GM19035 (cell line): ENCODE data around the gene YBEY.
"Not testable (repeated sequence)": the region's sequence is repeated elsewhere in the genome, so short reads cannot be mapped to it uniquely, and the experiment has no call there.

Experiments
- ATAC-seq: cut with Tn5 transposase; IDR thresholded peaks from one replicate; pipeline ENCODE4 v1.9.1; 2021; ENCODE audit not compliant: unreplicated experiment

YBEY gene

DNA sequence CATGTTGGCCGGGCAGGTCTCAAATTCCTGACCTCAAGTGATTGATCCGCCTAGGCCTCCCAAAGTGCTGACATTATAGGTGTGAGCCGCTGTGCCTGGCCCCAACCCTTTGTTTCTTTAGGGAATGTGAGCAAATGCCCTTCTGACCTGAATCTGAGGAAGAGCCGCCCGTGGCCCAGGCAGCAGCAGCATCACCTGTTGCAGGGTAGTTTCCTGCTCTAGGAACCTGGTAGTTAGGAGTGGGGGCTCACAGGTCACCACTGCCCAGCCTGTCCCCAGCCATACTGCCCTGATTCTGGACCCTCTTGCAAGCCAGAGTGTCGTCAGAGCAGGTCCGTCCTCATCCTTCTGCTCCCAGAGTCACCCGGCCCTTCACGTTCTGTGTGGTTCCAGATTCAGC lies 13.0 kb downstream of the YBEY start:
- ATAC-seq: no peak

DNA sequence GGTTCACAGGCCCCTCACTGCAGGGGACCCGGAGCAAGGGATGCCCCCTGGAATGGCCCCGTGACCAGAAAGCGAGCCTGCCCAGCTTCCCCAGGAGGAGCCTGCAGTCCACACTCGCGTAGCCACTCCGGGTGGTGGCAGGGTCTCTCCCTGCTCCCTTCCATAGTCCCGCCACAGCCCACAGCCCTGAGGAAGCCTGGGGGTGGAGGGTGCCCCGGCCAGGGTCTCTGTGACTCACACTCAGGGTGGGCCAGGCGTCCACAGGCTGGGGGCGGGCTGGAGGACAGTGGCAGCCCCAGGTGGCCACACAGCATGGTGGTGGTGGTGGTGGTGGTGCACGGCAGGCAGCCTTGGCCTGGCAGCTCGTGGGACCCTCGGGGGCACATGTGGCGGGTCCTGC lies 15.6 kb downstream of the YBEY start:
- no peak for ATAC-seq

DNA sequence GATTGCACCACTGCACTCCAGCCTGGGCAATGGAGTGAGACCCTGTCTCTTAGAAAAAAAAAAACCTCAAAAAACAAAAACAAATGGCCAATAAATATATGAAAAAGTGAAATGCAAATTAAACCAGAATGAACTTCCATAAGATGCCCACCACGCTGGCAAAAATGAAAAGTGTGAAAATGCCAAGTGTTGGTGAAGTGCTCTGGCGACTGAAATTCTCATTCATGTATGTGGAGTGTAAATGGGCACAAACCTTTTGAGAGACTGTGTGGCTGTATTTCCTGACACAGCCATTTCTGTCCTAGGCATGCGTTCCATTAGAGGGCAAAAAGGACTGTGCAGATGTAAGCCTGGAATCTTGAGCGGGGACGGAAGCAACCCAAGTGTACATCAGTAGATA lies 18.3 kb downstream of the YBEY start:
- no peak for ATAC-seq

DNA sequence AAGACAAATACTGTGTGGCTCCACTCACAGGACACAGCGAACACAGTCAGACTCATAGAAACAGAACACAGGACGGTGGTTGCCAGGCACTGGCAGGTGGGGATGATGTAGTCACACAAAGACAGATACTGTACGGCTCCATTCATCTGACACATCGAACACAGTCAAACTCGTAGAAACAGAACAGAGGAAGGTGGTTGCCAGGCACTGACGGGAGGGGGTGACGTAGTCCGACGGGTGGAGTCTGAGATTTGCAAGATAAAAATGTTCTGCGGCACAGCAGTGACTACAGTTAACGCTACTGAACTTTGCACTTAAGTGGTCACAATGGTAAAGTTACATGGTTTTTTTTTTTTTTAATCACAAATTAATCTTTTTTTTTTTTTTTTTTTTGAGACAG lies 18.8 kb downstream of the YBEY start:
- no peak for ATAC-seq

DNA sequence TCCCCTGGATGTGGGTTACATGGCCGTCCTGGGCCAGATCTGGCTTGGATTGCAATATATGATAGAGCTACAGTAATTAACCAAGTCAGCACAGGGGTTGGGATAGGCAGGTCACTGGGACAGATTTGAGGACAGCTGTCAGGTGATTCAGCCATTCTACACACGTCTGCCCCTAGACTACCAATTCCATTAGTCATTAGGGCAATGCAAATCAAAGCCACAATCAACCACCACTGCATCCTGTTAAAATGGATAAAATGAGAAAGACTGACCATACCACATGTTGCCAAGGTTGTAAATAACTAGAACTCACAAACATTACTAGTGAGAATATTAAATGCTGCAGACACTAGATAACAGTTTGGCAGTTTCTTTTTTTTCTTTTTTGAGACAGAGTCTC lies 21.5 kb downstream of the YBEY start:
- no peak for ATAC-seq

DNA sequence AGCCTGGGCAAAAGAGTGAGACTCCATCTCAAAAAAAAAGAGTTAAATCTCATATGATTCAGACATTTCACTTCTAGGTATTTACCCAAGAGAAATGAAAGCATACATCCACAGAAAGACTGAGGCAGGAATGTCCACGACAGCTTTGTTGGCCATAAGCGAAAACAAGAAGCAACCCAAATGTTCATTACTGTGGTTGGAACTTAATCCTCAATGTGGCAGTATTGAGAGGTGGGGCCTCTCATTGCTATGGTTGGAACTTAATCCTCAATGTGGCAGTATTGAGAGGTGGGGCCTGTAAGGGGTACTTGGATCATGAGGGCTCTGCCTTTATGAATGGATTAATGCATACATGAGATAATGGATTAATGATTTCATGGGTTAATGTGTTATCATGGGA lies 22.3 kb downstream of the YBEY start:
- ATAC-seq: no peak

DNA sequence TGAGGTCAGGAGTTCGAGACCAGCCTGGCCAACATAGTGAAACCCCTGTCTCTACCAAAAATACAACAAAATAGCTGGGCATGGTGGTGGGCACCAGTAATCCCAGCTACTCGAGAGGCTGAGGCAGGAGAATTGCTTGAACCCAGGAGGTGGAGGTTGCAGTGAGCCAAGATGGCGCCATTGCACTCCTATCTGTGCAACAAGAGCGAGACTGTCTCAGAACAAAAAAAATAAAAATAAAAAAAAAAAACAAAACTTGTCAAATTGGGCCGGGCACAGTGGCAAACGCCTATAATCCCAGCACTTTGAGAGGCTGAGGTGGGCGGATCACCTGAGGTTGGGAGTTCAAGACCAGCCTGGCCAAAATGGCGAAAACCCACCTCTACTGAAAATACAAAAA lies 24.1 kb downstream of the YBEY start:
- ATAC-seq: not testable (repeated sequence)

DNA sequence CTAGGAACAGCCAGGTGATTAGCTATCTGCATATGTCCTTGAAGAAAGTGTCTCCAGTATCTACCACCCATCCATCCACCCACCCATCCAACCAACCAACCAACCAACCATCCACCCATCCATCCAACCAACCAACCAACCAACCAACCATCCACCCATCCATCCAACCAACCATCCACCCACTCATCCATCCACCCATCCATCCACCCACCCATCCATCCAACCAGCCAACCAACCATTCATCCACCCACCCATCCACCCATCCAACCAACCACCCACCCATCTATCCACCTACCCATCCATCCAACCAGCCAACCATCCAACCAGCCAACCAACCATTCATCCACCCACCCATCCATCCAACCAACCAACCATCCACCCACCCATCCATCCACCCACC lies 25.4 kb downstream of the YBEY start:
- ATAC-seq: no peak

DNA sequence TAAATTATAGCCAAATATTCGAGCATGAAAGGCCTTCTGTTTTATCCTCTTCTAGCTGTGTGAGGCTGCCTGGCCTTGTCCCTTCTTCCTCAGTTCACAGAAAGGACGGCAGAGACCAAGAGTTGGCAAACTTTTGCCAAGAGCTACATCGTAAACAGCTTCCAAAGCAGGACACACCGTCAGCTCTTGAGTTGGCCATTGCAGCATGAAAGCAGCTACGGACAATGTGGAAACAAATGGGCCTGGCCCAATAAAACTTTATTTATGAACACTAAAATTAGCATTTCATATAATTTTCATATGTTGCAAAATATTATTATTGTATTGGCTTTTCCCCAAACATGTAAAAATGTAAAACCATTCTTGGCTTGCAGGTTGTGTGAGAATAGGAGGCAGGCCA lies 26.8 kb downstream of the YBEY start:
- ATAC-seq: no peak

DNA sequence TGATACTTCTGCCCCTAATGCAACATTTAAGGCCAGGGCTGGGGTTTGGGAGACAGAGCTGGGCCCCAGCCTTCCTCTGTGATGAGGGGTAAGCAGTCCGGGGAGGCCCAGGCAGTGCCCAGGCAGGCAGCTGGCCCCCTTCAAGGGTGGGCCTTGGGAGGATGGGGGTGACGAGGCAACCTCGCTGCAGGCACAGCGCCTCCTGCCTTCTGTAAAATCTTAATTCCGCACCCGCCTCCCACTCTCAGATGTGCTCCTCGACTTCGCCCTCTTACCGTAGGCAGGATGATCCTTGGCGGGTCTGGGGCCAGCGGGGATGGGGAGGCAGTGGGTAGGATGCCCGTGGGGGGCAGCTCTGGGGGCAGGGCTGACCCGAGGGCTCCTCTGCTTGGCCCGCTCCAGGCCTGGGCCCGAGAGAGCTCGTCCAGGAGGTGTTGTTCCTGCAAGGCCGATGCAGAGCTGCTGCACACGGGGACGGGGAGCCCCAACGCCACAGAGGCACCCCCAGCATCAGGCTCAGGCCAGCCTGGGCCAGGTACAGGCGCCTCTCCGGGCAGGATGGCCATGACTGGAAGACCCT lies 28.4 kb downstream of the YBEY start:
- ATAC-seq: no peak

DNA sequence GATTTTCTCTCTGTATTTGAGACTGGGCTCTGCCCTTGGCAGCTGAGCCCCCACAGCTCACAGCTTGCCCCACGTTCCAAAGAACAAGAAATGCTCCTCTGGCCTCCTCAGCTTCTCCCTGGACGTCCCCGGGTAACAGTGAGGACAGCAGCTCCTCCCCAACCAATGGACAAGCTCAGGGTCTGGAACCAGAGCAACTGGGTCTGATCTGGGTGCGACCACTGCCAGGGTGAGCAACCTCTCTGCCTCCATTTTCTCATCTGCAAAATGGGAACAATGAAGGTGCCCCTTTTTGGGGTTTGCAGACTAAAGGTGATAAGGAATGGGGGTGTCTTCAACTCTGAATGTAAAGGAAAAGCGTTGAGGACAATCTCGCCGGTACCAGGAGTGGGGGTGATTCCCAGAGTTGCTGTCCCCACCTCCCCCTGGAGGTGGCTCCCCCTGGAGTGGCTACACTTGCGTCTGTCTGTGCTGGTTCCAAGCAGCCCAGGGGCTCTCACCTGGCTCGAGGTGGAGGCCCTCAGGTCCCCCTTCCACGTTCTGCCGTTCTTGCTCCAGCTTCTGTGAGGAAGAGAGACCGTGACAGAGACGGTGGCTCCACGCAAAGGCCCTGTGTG lies 30.7 kb downstream of the YBEY start:
- ATAC-seq: no peak

DNA sequence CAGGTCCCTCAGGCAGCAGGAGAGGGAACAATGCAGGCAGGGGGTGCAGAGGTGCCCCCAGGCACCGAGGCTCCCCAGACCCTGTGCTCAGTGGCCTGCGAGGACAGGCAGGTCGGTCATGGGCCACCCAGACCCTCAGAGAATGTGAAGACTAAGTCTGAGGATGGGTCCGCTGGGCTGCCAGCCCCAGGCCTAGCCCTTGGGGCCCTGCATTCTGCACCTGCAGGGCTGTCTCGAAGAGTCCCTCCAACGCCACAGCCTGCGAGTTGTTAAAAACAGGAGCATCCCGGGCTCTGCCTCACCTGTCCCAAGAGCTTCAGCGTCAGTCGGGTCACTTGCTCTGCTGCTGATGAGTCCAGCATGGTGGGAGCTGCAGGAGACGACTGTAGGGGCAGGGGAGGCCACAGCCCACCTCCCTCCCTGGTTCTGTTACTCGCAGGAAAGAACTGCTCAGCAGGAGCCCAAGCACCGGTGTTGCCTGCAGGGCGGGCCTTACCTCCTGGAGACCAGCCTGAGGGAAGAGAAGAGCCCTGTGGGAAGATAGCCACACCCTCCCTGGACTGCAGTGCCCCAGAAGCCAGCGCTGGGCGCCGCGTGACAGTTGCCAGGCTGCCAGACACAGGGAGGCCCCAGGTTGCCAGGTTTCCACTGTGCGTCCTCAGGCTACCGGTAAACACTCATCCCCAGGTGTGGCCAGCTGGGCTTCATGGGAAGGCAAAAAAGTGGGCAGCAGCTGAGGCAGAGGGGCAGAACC lies 31.7 kb downstream of the YBEY start:
- ATAC-seq: no peak

DNA sequence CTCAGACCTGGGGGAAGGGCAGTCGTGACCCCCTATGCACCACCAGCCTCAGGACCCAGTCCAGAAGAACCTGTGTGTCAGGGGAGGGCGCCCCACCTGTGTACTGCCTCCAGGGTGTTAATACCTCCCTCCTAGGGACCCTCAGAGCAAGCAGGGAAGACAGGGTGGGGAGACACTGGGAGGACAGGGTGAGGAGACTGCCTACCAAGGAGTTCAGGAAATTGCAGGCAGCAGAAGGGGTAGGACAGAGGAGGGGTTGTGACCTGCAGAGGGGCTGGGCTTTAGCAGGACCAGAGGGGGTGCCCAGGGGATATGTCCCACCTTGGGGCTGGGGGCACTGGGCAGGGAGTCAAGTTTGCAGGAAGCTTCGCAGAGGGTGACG lies 32.3 kb downstream of the YBEY start:
- no peak for ATAC-seq

DNA sequence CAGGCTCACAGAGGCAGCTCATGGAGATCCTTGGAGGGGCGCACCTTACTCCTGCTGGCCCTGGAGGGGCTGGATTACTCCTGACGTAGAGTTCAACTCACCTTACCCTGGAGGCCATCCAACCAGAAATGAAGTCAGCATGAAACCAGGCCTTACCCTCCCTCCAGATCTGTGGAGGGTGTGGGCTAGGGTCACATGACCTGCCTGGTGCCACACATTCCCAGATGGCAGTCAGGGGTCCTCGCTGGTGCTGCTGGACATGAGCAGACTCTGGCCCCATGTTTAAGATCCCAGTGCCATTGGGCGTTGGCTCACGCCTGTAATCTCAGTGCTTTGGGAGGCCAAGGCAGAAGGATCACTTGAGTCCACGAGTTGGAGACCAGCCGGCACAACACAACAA lies 33.0 kb downstream of the YBEY start:
- no peak for ATAC-seq

DNA sequence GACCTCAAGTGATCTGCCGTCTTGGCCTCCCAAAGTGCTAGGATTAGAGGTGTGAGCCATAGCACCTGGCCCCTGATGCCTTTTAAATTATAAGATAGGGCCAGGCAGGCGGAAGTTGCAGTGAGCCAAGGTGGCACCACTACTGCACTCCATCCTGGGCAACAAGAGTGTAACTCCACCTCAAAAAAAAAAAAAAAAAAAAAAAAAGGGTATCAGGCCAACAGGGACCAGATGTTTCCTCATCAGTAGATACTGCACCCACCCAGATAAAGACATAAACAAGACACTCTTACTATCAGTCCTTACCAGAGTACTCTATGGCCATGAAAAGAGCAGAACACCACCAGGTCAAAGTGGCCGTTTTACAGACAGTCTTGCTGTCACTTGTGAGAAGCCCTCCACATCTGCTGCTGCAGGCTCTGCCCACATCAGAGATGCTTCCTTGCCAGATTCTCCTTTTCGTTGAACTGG lies 34.2 kb downstream of the YBEY start:
- no peak for ATAC-seq

DNA sequence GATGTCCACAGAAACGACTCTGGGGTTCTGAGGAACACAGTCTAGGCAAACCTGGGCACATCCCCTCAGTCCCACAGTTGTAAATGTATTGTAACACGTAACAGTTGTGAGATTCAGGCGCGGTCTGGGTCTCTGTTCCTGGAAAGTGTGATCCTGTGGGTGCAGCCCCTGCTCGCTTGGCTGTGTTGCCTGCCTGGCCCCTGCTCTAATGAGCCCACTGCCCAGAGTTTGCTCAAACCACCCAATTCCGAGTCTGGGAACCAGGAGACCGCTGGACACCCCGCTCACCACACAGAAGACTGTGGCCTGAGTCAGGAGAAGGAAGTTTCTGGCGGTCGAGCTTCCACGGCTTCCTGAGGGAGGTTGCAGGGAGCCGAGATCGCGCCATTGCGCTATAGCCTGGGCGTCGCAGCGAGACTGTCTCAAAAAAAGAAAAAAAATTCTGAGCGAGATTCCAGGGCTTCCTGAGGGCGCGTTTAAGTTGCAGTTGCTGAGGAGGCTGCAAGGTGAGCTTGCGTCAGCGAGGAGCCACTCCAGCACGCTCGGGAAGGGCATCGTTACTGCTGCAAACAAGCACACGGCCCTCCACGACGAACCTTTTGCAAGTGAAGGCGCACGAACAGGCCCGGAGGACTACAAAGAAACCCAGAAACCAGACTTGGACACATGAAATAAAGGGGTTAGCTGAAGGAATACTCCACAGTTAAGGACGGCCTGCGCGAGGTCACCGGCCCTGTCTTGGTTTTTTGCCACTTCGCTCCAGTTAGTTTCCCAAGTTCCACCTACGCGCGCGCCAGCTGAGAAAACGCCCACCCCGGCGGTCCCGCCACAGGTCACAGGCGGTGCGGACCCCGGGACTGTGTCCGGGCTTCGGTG lies 36.4 kb downstream of the YBEY start:
- ATAC-seq: no peak

DNA sequence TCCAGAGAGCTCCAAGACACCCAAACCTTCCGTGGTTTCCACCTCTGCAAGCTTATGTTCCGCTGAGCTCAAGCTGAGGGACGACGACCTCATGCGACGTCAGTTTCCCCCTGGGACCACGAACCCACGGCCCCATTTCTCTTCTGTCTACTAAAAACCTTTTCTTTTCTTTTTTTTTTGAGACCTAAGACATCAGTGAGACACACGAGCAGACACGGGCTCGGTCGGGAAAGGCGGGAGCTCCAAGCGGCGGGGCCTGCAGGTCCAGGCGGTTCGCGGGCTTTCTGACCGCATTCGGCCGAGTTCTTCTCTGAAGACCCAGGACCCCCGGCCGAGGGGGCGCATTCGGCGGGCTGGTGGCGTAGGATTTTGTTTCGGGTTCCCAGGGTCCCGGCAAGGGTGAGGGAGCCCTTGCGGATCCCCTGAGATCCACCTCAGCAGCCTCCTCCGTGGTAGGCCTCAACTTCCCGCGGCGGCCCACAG lies 37.1 kb downstream of the YBEY start:
- ATAC-seq: peak; percentile 6

DNA sequence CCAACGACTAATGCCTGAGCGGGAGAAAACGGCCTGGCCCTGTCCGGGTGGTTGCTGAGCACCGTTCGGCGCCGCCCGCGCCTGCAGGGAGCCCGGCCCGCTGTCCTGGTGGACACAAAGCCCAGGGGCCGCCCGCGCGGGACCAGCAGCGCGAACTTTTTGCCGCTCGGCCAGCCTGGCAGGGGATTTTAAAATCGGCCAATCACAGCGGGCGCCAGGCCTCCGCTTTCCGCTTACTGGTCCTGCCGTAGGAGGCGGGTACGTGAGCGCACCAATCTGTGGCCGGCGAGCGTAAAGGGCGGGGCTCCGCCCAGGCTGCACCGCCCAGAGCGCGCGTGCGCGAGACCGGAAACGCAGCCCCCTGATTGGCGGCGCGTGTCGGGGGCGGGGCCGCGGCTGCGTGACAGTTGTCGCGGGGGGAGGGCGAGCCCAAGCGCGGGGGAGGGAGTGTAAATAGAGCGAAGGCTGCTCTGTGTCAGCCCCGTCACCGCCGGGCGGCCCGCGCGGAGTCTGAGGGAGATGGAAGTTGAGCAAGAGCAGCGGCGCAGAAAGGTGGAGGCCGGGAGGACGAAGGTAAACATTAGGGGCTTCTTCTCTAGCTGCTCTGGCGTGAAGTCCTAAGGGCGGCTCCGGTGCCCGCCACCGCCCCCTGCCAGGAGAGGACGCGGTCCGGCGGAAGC lies 37.7 kb downstream of the YBEY start, which contains the start of the genes C21orf58 and PCNT:
Gene C21orf58, minus strand, starts transcription at position 161 of the 680 bp plus-strand sequence. CDS start 1,132 bp downstream, outside the sequence.
Gene PCNT, plus strand, starts transcription at position 447 of the 680 bp plus-strand sequence. Its CDS starts 73 bp downstream, at position 520.
- peak; percentile 78 for ATAC-seq

DNA sequence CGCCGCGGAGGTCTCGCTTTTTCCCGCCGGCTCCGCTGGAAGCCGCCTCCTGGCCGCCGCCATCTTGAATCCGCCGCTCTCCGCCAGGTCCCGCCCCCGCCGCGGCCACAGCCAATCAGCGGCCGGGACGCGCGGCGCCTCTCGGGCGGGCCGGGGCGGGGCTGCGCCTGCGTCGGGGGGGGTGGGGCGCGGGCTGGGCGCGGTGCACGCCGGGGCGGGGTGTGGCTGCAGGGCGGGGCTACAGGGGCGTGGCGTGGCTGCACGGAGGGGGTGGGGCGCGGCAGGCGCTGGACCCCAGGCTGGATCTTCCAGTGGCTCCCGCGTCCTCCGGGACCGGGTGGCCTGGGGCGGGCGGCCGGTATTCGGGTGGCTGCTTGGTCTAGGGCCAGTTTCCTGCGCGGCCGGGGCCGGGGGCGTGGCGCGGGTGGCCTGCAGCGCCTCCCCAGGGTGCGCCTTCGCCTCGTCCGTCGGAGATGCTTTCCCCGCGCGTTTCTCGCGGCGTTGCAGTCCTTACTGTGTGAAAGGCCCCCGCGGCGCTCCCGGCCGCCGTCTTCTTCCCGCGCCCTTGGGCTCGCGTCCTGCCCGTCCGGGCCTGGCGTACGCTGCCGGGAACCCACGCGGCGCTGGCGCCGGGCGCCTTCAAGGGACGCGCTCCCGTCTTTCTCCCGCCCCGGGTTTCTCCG lies 38.4 kb downstream of the YBEY start:
- peak; percentile 66 for ATAC-seq
